ENCODE data around the gene RTP2.

RTP2 gene

GRCh38 chr3:187721055-187721454, 18.7 kb upstream of the RTP2 start:
- FAIRE-seq = no peak
- DNase-seq (ENCODE audit: insufficient read length, low spot score) = no peak
- no peak for TF ChIP-seq CTCF (IDR thresholded peaks at IDR 0.05; ENCODE audit: insufficient read depth, missing control alignments)

GRCh38 chr3:187720337-187720670, 17.9 kb upstream of the RTP2 start:
- TF ChIP-seq CTCF (IDR thresholded peaks at IDR 0.05; ENCODE audit: insufficient read depth, missing control alignments) = no peak
- DNase-seq (ENCODE audit: insufficient read length, low spot score) (no peak), FAIRE-seq (no peak)

- no peak for TF ChIP-seq CTCF (IDR thresholded peaks at IDR 0.05; ENCODE audit: insufficient read depth, missing control alignments)
- DNase-seq (ENCODE audit: insufficient read length, low spot score) (no peak), FAIRE-seq (no peak)
Observed at GRCh38 chr3:187719628-187720336, 17.4 kb upstream of the RTP2 start.

GRCh38 chr3:187718802-187719201, 16.4 kb upstream of the RTP2 start:
- DNase-seq (ENCODE audit: insufficient read length, low spot score) = no peak
- TF ChIP-seq CTCF (IDR thresholded peaks at IDR 0.05; ENCODE audit: insufficient read depth, missing control alignments) = no peak
- FAIRE-seq = no peak

- DNase-seq (ENCODE audit: insufficient read length, low spot score) (no peak), FAIRE-seq (no peak)
Observed at GRCh38 chr3:187717572-187717971, 15.2 kb upstream of the RTP2 start.

DNA sequence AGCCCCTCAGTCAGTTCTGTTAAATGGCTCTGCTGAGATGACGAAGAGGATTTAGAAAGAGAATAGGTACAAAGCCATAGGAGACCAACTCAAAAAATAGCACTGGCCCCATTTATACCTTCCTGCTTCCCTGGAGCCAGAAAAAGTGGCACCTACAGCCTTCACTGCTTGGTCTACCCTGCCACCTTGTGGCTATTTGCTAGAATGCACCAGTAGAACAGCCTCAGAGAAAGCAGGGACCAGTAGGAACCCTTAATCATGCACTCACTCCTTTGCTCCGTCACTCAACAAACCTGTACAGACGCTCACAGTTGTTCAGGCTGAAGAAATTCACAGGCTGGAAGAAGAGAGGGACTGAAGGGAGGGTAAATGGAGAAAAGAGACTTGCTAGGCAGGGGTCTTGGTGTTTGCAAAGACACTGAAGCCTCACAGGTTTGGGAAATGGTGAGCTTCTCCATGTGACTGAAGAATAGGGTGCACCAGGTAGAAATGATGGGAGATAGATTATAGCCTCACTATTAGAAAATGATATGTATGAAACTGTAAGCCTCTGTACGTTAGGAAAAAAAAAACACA, 12.1 kb upstream of the RTP2 start:
- FAIRE-seq (no peak), DNase-seq (ENCODE audit: insufficient read length, low spot score) (no peak)
- peak; percentile 94 for TF ChIP-seq CTCF (IDR thresholded peaks at IDR 0.05; ENCODE audit: insufficient read depth, missing control alignments)

More at GRCh38 chr3:187717572-187717971, 15.2 kb upstream of the RTP2 start:
- no peak for TF ChIP-seq CTCF (IDR thresholded peaks at IDR 0.05; ENCODE audit: insufficient read depth, missing control alignments)

DNA sequence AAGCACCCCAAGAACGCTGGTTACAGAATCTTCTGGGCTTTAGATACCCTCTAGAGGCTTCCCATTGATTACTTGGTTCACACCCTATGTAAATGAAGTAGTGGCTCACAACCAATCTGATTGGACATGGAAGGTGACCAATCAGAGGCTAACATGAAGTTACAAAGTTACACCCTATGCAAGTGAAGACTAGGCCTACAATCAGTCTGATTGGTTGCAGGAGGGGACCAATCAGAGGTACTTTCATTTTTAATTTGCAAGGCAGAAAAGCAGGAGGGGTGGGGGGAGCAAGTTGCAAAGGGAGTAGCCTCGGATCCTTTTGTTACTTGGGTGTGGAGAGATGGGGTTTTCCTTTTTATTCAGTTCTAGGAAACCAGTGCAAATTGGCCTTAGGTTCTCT, 11.1 kb upstream of the RTP2 start:
- FAIRE-seq (no peak), DNase-seq (ENCODE audit: insufficient read length, low spot score) (no peak)
- TF ChIP-seq CTCF (IDR thresholded peaks at IDR 0.05; ENCODE audit: insufficient read depth, missing control alignments) = no peak
